ENCODE results near the gene BTBD7. TPM values are rescaled to one million over a fixed set of nuclear protein-coding genes. Genes with fewer than 3 reads are reported as not detected.

Gene BTBD7
- total and polyA plus RNA-seq, 2 donors (not counting 1 experiment from before 2014, with no cell fraction given), result 8.1 to 48.6 TPM

GRCh38 chr14:93240678-93241000 is 92.2 kb downstream of the BTBD7 start:
- POLR2A ChIA-PET, result no interaction called here
- no peak overlapping the region for H3K4me3 Mint-ChIP-seq
- H3K27me3 Mint-ChIP-seq, result no peaks in the 10 kb centered on the region
- Histone ChIP-seq H3K9me3 (ENCODE audit: control extremely low read depth in 1 of 3, control insufficient read depth in 2 of 3, insufficient read depth in 1 of 3, low read length in 2 of 3) (no peaks in the 10 kb centered on the region), H3K9ac (ENCODE audit: low read length) (no peak overlapping the region), H3K79me2 (ENCODE audit: control insufficient read depth, insufficient read depth, low read length) (no peaks in the 10 kb centered on the region), H2AFZ (ENCODE audit: insufficient read depth, low read depth, low read length, poor library complexity, severe bottlenecking) (no peak overlapping the region), H3K27me3 (replicated peaks in 1 of 4; ENCODE audit: control extremely low read depth in 1 of 4, control insufficient read depth in 3 of 4, insufficient read depth in 4 of 4, low read length in 3 of 4) (no peaks in the 10 kb centered on the region), H3K27ac (ENCODE audit: low read length in 2 of 2) (no peak overlapping the region), H3K36me3 (replicated peaks in 1 of 2; ENCODE audit: control extremely low read depth in 1 of 2, control insufficient read depth in 1 of 2, extremely low read depth in 1 of 2, insufficient read depth in 2 of 2, low read length in 1 of 2) (peaks cover 12 to 43% of the 10 kb centered on the region in 2 experiments), H3K4me2 (replicated peaks; ENCODE audit: low read depth, low read length, poor library complexity, severe bottlenecking) (no peak overlapping the region), H3K4me1 (ENCODE audit: control insufficient read depth in 2 of 2, insufficient read depth in 2 of 2, low read length in 2 of 2) (no peaks in the 10 kb centered on the region), H3K4me3 (ENCODE audit: control extremely low read depth in 1 of 5, extremely low read depth in 1 of 5, insufficient read depth in 1 of 5, low read depth in 2 of 5, low read length in 4 of 5) (no peak overlapping the region), H4K20me1 (ENCODE audit: control insufficient read depth, insufficient read depth, low read length, poor library complexity, severe bottlenecking) (no peaks in the 10 kb centered on the region)
- no peak for TF ChIP-seq EZH2 (IDR thresholded peaks at IDR 0.05; ENCODE audit: borderline replicate concordance, insufficient read depth, low read depth, low read length, poor library complexity, severe bottlenecking)
- TF ChIP-seq, protein P1, sequence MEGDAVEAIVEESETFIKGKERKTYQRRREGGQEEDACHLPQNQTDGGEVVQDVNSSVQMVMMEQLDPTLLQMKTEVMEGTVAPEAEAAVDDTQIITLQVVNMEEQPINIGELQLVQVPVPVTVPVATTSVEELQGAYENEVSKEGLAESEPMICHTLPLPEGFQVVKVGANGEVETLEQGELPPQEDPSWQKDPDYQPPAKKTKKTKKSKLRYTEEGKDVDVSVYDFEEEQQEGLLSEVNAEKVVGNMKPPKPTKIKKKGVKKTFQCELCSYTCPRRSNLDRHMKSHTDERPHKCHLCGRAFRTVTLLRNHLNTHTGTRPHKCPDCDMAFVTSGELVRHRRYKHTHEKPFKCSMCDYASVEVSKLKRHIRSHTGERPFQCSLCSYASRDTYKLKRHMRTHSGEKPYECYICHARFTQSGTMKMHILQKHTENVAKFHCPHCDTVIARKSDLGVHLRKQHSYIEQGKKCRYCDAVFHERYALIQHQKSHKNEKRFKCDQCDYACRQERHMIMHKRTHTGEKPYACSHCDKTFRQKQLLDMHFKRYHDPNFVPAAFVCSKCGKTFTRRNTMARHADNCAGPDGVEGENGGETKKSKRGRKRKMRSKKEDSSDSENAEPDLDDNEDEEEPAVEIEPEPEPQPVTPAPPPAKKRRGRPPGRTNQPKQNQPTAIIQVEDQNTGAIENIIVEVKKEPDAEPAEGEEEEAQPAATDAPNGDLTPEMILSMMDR (IDR thresholded peaks at IDR 0.05), result no peak
- CTCF ChIA-PET, result interaction anchor here (0.7 kb wide), 1 partner anchor 24 kb away, joined by 5 read pairs; no protein-coding TSS in a partner anchor
- no peak overlapping the region for H3K27ac Mint-ChIP-seq
- no peaks in the 10 kb centered on the region for H3K4me1 Mint-ChIP-seq
- WGBS (ENCODE audit: insufficient coverage), result 94% methylated on average over 2 of the region's 3 CpGs
- intact Hi-C loops (cut with micrococcal nuclease), result loop anchor here (10.0 kb wide), 1 partner anchor 74 kb away; no protein-coding TSS in a partner anchor
- DNase-seq, result no peak
- ATAC-seq (ENCODE audit: low read depth), result no peak
- H3K9me3 Mint-ChIP-seq (ENCODE audit: insufficient read depth), result no peaks in the 10 kb centered on the region

GRCh38 chr14:93239869-93240677 is 92.8 kb downstream of the BTBD7 start:
- Histone ChIP-seq H3K27me3 (replicated peaks in 1 of 4; ENCODE audit: control extremely low read depth in 1 of 4, control insufficient read depth in 3 of 4, insufficient read depth in 4 of 4, low read length in 3 of 4) (no peaks in the 10 kb centered on the region), H3K27ac (ENCODE audit: low read length in 2 of 2) (no peak overlapping the region), H3K36me3 (replicated peaks in 1 of 2; ENCODE audit: control extremely low read depth in 1 of 2, control insufficient read depth in 1 of 2, extremely low read depth in 1 of 2, insufficient read depth in 2 of 2, low read length in 1 of 2) (peaks cover 7 to 38% of the 10 kb centered on the region in 2 experiments), H4K20me1 (ENCODE audit: control insufficient read depth, insufficient read depth, low read length, poor library complexity, severe bottlenecking) (no peaks in the 10 kb centered on the region), H3K4me2 (replicated peaks; ENCODE audit: low read depth, low read length, poor library complexity, severe bottlenecking) (no peak overlapping the region), H3K9me3 (ENCODE audit: control extremely low read depth in 1 of 3, control insufficient read depth in 2 of 3, insufficient read depth in 1 of 3, low read length in 2 of 3) (no peaks in the 10 kb centered on the region), H2AFZ (ENCODE audit: insufficient read depth, low read depth, low read length, poor library complexity, severe bottlenecking) (no peak overlapping the region), H3K9ac (ENCODE audit: low read length) (no peak overlapping the region), H3K4me1 (ENCODE audit: control insufficient read depth in 2 of 2, insufficient read depth in 2 of 2, low read length in 2 of 2) (no peaks in the 10 kb centered on the region), H3K4me3 (ENCODE audit: control extremely low read depth in 1 of 5, extremely low read depth in 1 of 5, insufficient read depth in 1 of 5, low read depth in 2 of 5, low read length in 4 of 5) (no peak overlapping the region), H3K79me2 (ENCODE audit: control insufficient read depth, insufficient read depth, low read length) (no peaks in the 10 kb centered on the region)
- H3K4me3 Mint-ChIP-seq, result no peak overlapping the region
- ChIA-PET CTCF (interaction anchor here (0.7 kb wide), 1 partner anchor 24 kb away, joined by 5 read pairs; no protein-coding TSS in a partner anchor), POLR2A (interaction anchor here (0.6 kb wide), 1 partner anchor 41 kb away, joined by 4 read pairs; no protein-coding TSS in a partner anchor)
- no peaks in the 10 kb centered on the region for H3K9me3 Mint-ChIP-seq (ENCODE audit: insufficient read depth)
- TF ChIP-seq, protein P1 (IDR thresholded peaks at IDR 0.05), result no peak
- no peak for TF ChIP-seq EZH2 (IDR thresholded peaks at IDR 0.05; ENCODE audit: borderline replicate concordance, insufficient read depth, low read depth, low read length, poor library complexity, severe bottlenecking)
- intact Hi-C loops (cut with micrococcal nuclease), result loop anchor here (10.0 kb wide), 1 partner anchor 75 kb away; no protein-coding TSS in a partner anchor
- DNase-seq (no peak), ATAC-seq (ENCODE audit: low read depth) (no peak)
- H3K4me1 Mint-ChIP-seq, result no peaks in the 10 kb centered on the region
- no peaks in the 10 kb centered on the region for H3K27me3 Mint-ChIP-seq
- 96% methylated on average over 18 of the region's 25 CpGs for WGBS (ENCODE audit: insufficient coverage)
- no peak overlapping the region for H3K27ac Mint-ChIP-seq
